H1 (cell line): ENCODE data around the gene C12orf76. TPM values are rescaled to one million over a fixed set of nuclear protein-coding genes. Genes with fewer than 3 reads are reported as not detected.

ENCODE experiments used
- CTCF ChIA-PET: fragments of 300-600 bp; sonication (Branson Sonifier 250); formaldehyde crosslinking; loops from one replicate; lab custom pipeline; 2021; ENCODE audit not compliant: partially characterized antibody; lab: Charles Lee
- POLR2A ChIA-PET: fragments of 300-600 bp; sonication (Branson Sonifier 250); formaldehyde crosslinking; loops from one replicate; lab custom pipeline; 2021; ENCODE audit warnings: inconsistent platforms; ENCODE audit not compliant: partially characterized antibody; lab: Charles Lee
- DNase-seq, 2 experiments: peaks; one replicate each; pipeline versions ENCODE4 v3.0.0 to v3.0.0-alpha.2; 2010 to 2022; ENCODE audit warnings: low spot score in 2 of 2, low read depth in 1 of 2, mixed read lengths in 1 of 2
- FAIRE-seq: peaks from 2 replicates; lab custom pipeline; 2011; peaks lifted over from hg19 to GRCh38; lab: Jason Lieb, UNC
- H2AFZ ChIP-seq: 2 replicates; pipeline ENCODE4 v1.8.1; 2012; ENCODE audit warnings: low read length, inconsistent platforms
- H2AK5ac ChIP-seq: 2 replicates; pipeline ENCODE4 v1.6.1; 2013; ENCODE audit warnings: low read depth, low read length
- H2BK120ac ChIP-seq: replicated peaks from 2 replicates; pipeline ENCODE3; 2013; ENCODE audit warnings: low read depth, low read length, inconsistent platforms
- H2BK12ac ChIP-seq: 2 replicates; pipeline ENCODE4 v1.6.1; 2013; ENCODE audit warnings: low read depth, low read length
- H2BK15ac ChIP-seq: 2 replicates; pipeline ENCODE4 v1.6.1; 2013; ENCODE audit warnings: low read length
- H2BK20ac ChIP-seq: 2 replicates; pipeline ENCODE4 v1.6.1; 2013; ENCODE audit warnings: low read length
- H2BK5ac ChIP-seq: 2 replicates; pipeline ENCODE4 v1.6.1; 2013; ENCODE audit warnings: low read depth, low read length
- H3K14ac ChIP-seq: 2 replicates; pipeline ENCODE4 v1.6.1; 2013; ENCODE audit warnings: inconsistent platforms; ENCODE audit not compliant: insufficient read length
- H3K18ac ChIP-seq: 2 replicates; pipeline ENCODE4 v1.6.1; 2013; ENCODE audit warnings: low read length; ENCODE audit errors: extremely low read depth
- H3K23ac ChIP-seq: 2 replicates; pipeline ENCODE4 v1.6.1; 2013; ENCODE audit warnings: inconsistent platforms; ENCODE audit not compliant: insufficient read length
- H3K23me2 ChIP-seq: 2 replicates; pipeline ENCODE4 v1.6.1; 2013; ENCODE audit warnings: low read depth, low read length
- H3K27ac ChIP-seq: 2 replicates; pipeline ENCODE4 v1.6.1; 2011; ENCODE audit warnings: low read depth, low read length, inconsistent platforms
- H3K27me3 ChIP-seq, 4 experiments: replicated peaks in 1 of 4; 1 replicate in 1 of 4; 2 replicates in 3 of 4; pipeline versions ENCODE4 v1.6.1 to v1.8.1; 2011 to 2013; ENCODE audit warnings: low read length in 3 of 4, mild to moderate bottlenecking in 3 of 4, inconsistent platforms in 2 of 4, mixed read lengths in 2 of 4, moderate library complexity in 1 of 4; ENCODE audit not compliant: control insufficient read depth in 3 of 4, insufficient read depth in 3 of 4; ENCODE audit errors: extremely low read depth in 1 of 4
- H3K36me3 ChIP-seq, 4 experiments: 2 replicates each; pipeline versions ENCODE4 v1.6.1 to v1.8.1; 2011 to 2013; ENCODE audit warnings: mild to moderate bottlenecking in 4 of 4, low read length in 3 of 4, moderate library complexity in 2 of 4, control low read depth in 1 of 4, inconsistent platforms in 1 of 4; ENCODE audit not compliant: insufficient read depth in 4 of 4, control insufficient read depth in 2 of 4
- H3K4ac ChIP-seq: replicated peaks from 2 replicates; pipeline ENCODE3; 2013; ENCODE audit warnings: low read length, low read depth, mixed read lengths, inconsistent platforms; ENCODE audit not compliant: insufficient read length
- H3K4me1 ChIP-seq, 4 experiments: replicated peaks in 1 of 4; 1 replicate in 1 of 4; 2 replicates in 3 of 4; pipeline versions ENCODE4 v1.6.1 to v1.8.1; 2011 to 2013; ENCODE audit warnings: low read length in 3 of 4, inconsistent platforms in 2 of 4, mixed read lengths in 1 of 4; ENCODE audit not compliant: insufficient read depth in 4 of 4, control insufficient read depth in 3 of 4
- H3K4me2 ChIP-seq, 2 experiments: 2 replicates each; pipeline versions ENCODE4 v1.6.1 to v1.8.1; 2011 to 2013; ENCODE audit warnings: low read depth in 2 of 2, low read length in 2 of 2, control low read depth in 1 of 2, inconsistent platforms in 1 of 2, mild to moderate bottlenecking in 1 of 2; ENCODE audit not compliant: insufficient read depth in 1 of 2
- H3K4me3 ChIP-seq, 4 experiments: fragments of 200-600, 300-600 bp in 1 of 4; sonication (generic), shearing (Covaris generic), sonication (Bioruptor Twin) in 1 of 4; 2 replicates each; pipeline versions ENCODE4 v1.5.1 to v1.8.1; 2011 to 2016; ENCODE audit warnings: low read length in 4 of 4, low read depth in 3 of 4, control low read depth in 2 of 4, inconsistent platforms in 2 of 4, mild to moderate bottlenecking in 2 of 4, mixed read lengths in 1 of 4, moderate library complexity in 1 of 4; ENCODE audit not compliant: insufficient read depth in 2 of 4; ENCODE audit errors: extremely low read depth in 1 of 4
- H3K56ac ChIP-seq: replicated peaks from 2 replicates; pipeline ENCODE3; 2013; ENCODE audit warnings: low read depth, mild to moderate bottlenecking, mixed read lengths, low read length, inconsistent platforms; ENCODE audit not compliant: insufficient read length
- H3K79me1 ChIP-seq: 2 replicates; pipeline ENCODE4 v1.6.1; 2013; ENCODE audit warnings: low read depth, low read length, control low read depth
- H3K79me2 ChIP-seq, 2 experiments: 2 replicates each; pipeline versions ENCODE4 v1.6.1 to v1.8.1; 2012 to 2013; ENCODE audit warnings: low read length in 2 of 2, mild to moderate bottlenecking in 2 of 2, inconsistent platforms in 1 of 2; ENCODE audit not compliant: insufficient read depth in 2 of 2, control insufficient read depth in 1 of 2
- H3K9ac ChIP-seq, 4 experiments: replicated peaks in 1 of 4; 1 replicate in 1 of 4; 2 replicates in 3 of 4; pipeline versions ENCODE4 v1.6.1 to v1.8.1; 2011 to 2013; ENCODE audit warnings: low read depth in 3 of 4, low read length in 3 of 4, control low read depth in 2 of 4, mild to moderate bottlenecking in 2 of 4, moderate library complexity in 2 of 4, inconsistent platforms in 1 of 4; ENCODE audit errors: extremely low read depth in 1 of 4
- H3K9me3 ChIP-seq, 2 experiments: 2 replicates each; pipeline versions ENCODE4 v1.6.1 to v1.8.1; 2012 to 2013; ENCODE audit warnings: mild to moderate bottlenecking in 2 of 2, moderate library complexity in 2 of 2, control low read depth in 1 of 2, inconsistent platforms in 1 of 2, low read depth in 1 of 2, low read length in 1 of 2, mixed read lengths in 1 of 2; ENCODE audit not compliant: insufficient read depth in 2 of 2
- H4K20me1 ChIP-seq, 2 experiments: replicated peaks in 1 of 2; 2 replicates each; pipeline versions ENCODE3 to v1.8.1; 2011 to 2013; ENCODE audit warnings: inconsistent platforms in 2 of 2, low read length in 2 of 2, mild to moderate bottlenecking in 1 of 2; ENCODE audit not compliant: insufficient read depth in 2 of 2, control insufficient read depth in 1 of 2
- H4K5ac ChIP-seq: 2 replicates; pipeline ENCODE4 v1.6.1; 2013; ENCODE audit warnings: low read length, low read depth, mixed read lengths, inconsistent platforms; ENCODE audit not compliant: insufficient read length
- H4K8ac ChIP-seq: 2 replicates; pipeline ENCODE4 v1.8.0; 2013; ENCODE audit warnings: mild to moderate bottlenecking, moderate library complexity, low read length, inconsistent platforms; ENCODE audit not compliant: insufficient read depth; ENCODE audit errors: extremely low read depth
- H4K91ac ChIP-seq: replicated peaks from 2 replicates; pipeline ENCODE3; 2013; ENCODE audit warnings: low read length, mixed read lengths, inconsistent platforms; ENCODE audit not compliant: insufficient read length
- BCL11A ChIP-seq, 2 experiments: IDR thresholded peaks; one replicate each; pipeline ENCODE4 v1.6.1; 2011; ENCODE audit warnings: low read depth in 2 of 2, low read length in 2 of 2, mild to moderate bottlenecking in 2 of 2
- CEBPB ChIP-seq: IDR thresholded peaks from 2 replicates; pipeline ENCODE4 v1.6.1; 2012; ENCODE audit warnings: low read depth, low read length
- EGR1 ChIP-seq: IDR thresholded peaks from 2 replicates; pipeline ENCODE4 v1.6.1; 2011; ENCODE audit warnings: low read depth, low read length, borderline replicate concordance
- EP300 ChIP-seq, 2 experiments: IDR thresholded peaks; 1 replicate in 1 of 2; 2 replicates in 1 of 2; pipeline ENCODE4 v1.6.1; 2011 to 2012; ENCODE audit warnings: low read depth in 2 of 2, low read length in 2 of 2, mild to moderate bottlenecking in 2 of 2, borderline replicate concordance in 1 of 2, inconsistent platforms in 1 of 2, moderate library complexity in 1 of 2
- JUN ChIP-seq: IDR thresholded peaks from 2 replicates; pipeline ENCODE4 v1.6.1; 2011; ENCODE audit warnings: low read depth, mild to moderate bottlenecking, improper control_type of control experiment, low read length
- RAD21 ChIP-seq, 2 experiments: IDR thresholded peaks in 1 of 2; conservative IDR thresholded peaks in 1 of 2; 2 replicates each; pipeline ENCODE4 v1.6.1; 2011; ENCODE audit warnings: low read depth in 2 of 2, low read length in 2 of 2, improper control_type of control experiment in 1 of 2, inconsistent platforms in 1 of 2, mild to moderate bottlenecking in 1 of 2, moderate library complexity in 1 of 2
- SIRT6 ChIP-seq: IDR thresholded peaks from one replicate; pipeline ENCODE4 v1.7.1; 2012; ENCODE audit warnings: low read length, inconsistent platforms
- SP2 ChIP-seq: IDR thresholded peaks from 2 replicates; pipeline ENCODE4 v1.6.1; 2012; ENCODE audit warnings: mild to moderate bottlenecking, low read length, inconsistent platforms
- WGBS, 2 experiments: shearing (Covaris generic) in 1 of 2; methylation state at CpG; one replicate each; pipeline versions ENCODE4 v1.1.6 to v1.1.7; 2013 to 2015; ENCODE audit warnings: low lambda C conversion rate in 2 of 2, mixed read lengths in 2 of 2, inconsistent platforms in 1 of 2, low coverage in 1 of 2, missing lambda C conversion rate in 1 of 2; ENCODE audit not compliant: insufficient replicate concordance in 2 of 2, insufficient coverage in 1 of 2, insufficient read length in 1 of 2; ENCODE audit errors: extremely low coverage in 1 of 2, missing lambda C conversion rate in 1 of 2; 5-methylcytosine and 5-hydroxymethylcytosine counted together
- polyA plus RNA-seq, 7 experiments: library from polyadenylated mRNA; depleted of rRNA in 3 of 7; stranded (reverse) in 5 of 7; unstranded in 2 of 7; fragments of >200 nt in 5 of 7; fragments of 200-250 nt in 2 of 7; gene quantifications; 1 replicate in 5 of 7; 2 replicates in 1 of 7; 4 replicates in 1 of 7; pipeline versions ENCODE4 v1.2.1 to v1.2.3, GENCODE V29; 2011 to 2013; ENCODE audit warnings: missing spikeins in 2 of 7, mixed read lengths in 2 of 7
- total RNA-seq: library from RNA; stranded (reverse); fragmentation: NEBNext Ultra II Directional; extraction: Animal tissue kit (Norgen Biotek cat#: 25700); gene quantifications from 2 replicates; pipeline ENCODE4 v1.2.1, GENCODE V29; 2021
- TF ChIP-seq, protein P1 (sequence below): IDR thresholded peaks from 2 replicates; pipeline ENCODE4 v1.6.1; 2011; ENCODE audit warnings: low read length, improper control_type of control experiment

The C12orf76 gene
- total and polyA plus RNA-seq, 2 of the 8 experiments (the other 6 are each of a cell fraction or from before 2014, with no cell fraction given), result 14.4 to 18.6 TPM

DNA sequence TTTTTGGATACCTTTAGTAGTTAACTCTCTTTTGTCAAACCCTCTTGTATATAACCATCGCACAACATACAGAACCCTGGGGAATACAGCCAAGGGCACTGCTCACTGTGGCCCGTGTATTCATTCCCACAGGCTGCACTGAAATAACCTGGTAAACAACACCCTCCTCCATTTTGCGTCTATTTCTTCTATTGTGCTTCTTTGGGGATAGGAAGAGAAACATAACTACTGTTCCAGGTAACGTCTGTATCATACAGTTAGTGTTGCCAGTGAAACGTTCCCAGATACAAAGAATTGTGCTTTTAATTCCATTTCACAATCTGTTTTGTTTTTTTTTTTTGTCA, 9.6 kb downstream of the C12orf76 start:
- H3K23me2 ChIP-seq, result 0 out of 2 replicates have a peak, but pooled peaks cover 2% of the 10 kb centered on the region
- CTCF ChIA-PET, result interaction anchor here (1.0 to 1.1 kb wide), 2 partner anchors 11 to 105 kb away, joined by 3 read pairs; no protein-coding TSS in a partner anchor
- H2BK5ac ChIP-seq, result no peak overlapping the region
- peaks cover 0 to 6% of the 10 kb centered on the region in 2 experiments for H4K20me1 ChIP-seq
- H4K91ac ChIP-seq, result no peak overlapping the region
- H3K27me3 ChIP-seq, result no peaks in the 10 kb centered on the region
- no peak overlapping the region for H3K56ac ChIP-seq
- no peak overlapping the region for H2BK12ac ChIP-seq
- H4K5ac ChIP-seq, result no peak overlapping the region
- H3K79me1 ChIP-seq, result 0 out of 2 replicates have a peak, but pooled peaks cover 2% of the 10 kb centered on the region
- no peak overlapping the region for H2AK5ac ChIP-seq
- H3K18ac ChIP-seq, result no peak overlapping the region
- no peaks in the 10 kb centered on the region for H3K79me2 ChIP-seq
- H3K4me2 ChIP-seq, result no peak overlapping the region
- no peak overlapping the region for H4K8ac ChIP-seq
- POLR2A ChIA-PET, result no interaction called here
- H3K4me3 ChIP-seq, result no peak overlapping the region
- no peak overlapping the region for H2BK120ac ChIP-seq
- peaks cover 0 to 2% (median 0%) of the 10 kb centered on the region in 4 experiments; a peak in 1 of 7 replicates for H3K4me1 ChIP-seq
- H3K9me3 ChIP-seq, result no peaks in the 10 kb centered on the region
- no peak overlapping the region for H3K9ac ChIP-seq
- DNase-seq (no peak), FAIRE-seq (no peak)
- H3K27ac ChIP-seq, result no peak overlapping the region
- H3K23ac ChIP-seq, result no peak overlapping the region
- H2BK15ac ChIP-seq, result no peak overlapping the region
- H3K36me3 ChIP-seq, result peaks cover 0 to 12% (median 3%) of the 10 kb centered on the region in 4 experiments; a peak in 2 of 8 replicates
- no peak overlapping the region for H3K14ac ChIP-seq
- WGBS, 2 experiments, result 82% methylated on average over 5 of the region's 5 CpGs; no CpG with 5 or more reads in 1 of the 2 experiments
- no peak overlapping the region for H2AFZ ChIP-seq
- no peak overlapping the region for H2BK20ac ChIP-seq
- TF ChIP-seq BCL11A (IDR thresholded peaks at IDR 0.05; ENCODE audit: low read depth in 2 of 2, low read length in 2 of 2), result no peak
- no peak for TF ChIP-seq CEBPB
- TF ChIP-seq, protein P1, sequence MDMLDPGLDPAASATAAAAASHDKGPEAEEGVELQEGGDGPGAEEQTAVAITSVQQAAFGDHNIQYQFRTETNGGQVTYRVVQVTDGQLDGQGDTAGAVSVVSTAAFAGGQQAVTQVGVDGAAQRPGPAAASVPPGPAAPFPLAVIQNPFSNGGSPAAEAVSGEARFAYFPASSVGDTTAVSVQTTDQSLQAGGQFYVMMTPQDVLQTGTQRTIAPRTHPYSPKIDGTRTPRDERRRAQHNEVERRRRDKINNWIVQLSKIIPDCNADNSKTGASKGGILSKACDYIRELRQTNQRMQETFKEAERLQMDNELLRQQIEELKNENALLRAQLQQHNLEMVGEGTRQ, result no peak
- no peak for TF ChIP-seq SP2
- no peak for TF ChIP-seq EGR1
- TF ChIP-seq EP300 (IDR thresholded peaks at IDR 0.05; ENCODE audit: borderline replicate concordance in 1 of 2, low read depth in 2 of 2, low read length in 2 of 2), result no peak
- TF ChIP-seq JUN, result no peak
- TF ChIP-seq SIRT6, result no peak
- TF ChIP-seq RAD21 (IDR thresholded peaks at IDR 0.05 in 1 of 2, conservative IDR thresholded peaks at IDR 0.05 in 1 of 2; ENCODE audit: low read depth in 2 of 2, low read length in 2 of 2), result no peak
- H3K4ac ChIP-seq, result no peak overlapping the region
